HCT116 (cell line): ENCODE data around the gene EFNB1. TPM values are rescaled to one million over a fixed set of nuclear protein-coding genes. Genes with fewer than 3 reads are reported as not detected.

Experiments
- ATAC-seq: fragments of 200-7000 bp; cut with Tn5 transposase; 2 replicates; pipeline ENCODE4 v1.9.1; 2020; ENCODE audit warnings: mild to moderate bottlenecking, moderate library complexity
- BruUV-seq: library from RNA; stranded (reverse); fragments of 400-500 nt; replicated peaks from 2 replicates; lab custom pipeline; 2021; lab: Mats Ljungman, UMichigan
- CTCF ChIA-PET: fragments of 300-600 bp; sonication (Branson Sonifier 250); formaldehyde crosslinking; loops from one replicate; lab custom pipeline; 2021; ENCODE audit warnings: antibody characterized with exemption; lab: Charles Lee
- POLR2A ChIA-PET: fragments of 300-600, 350-600 bp; sonication (Branson Sonifier 250); formaldehyde crosslinking; loops from one replicate; lab custom pipeline; 2021; ENCODE audit warnings: antibody characterized with exemption; lab: Charles Lee
- RAD21 ChIA-PET, 2 experiments: fragments of 300-600 bp; sonication (Branson Sonifier 250); formaldehyde crosslinking; loops; one replicate each; lab custom pipeline; 2023; ENCODE audit warnings: low total read pairs in 2 of 2; ENCODE audit not compliant: uncharacterized antibody in 2 of 2, unreplicated experiment in 2 of 2, low non-redundant PET in 1 of 2; lab: Charles Lee
- DNase-seq: peaks from one replicate; pipeline ENCODE4 v3.0.0-alpha.2; 2010; ENCODE audit warnings: low read depth, low spot score
- H2AFZ ChIP-seq: fragments of 200-600 bp; shearing (Covaris generic), sonication (generic); 2 replicates; pipeline ENCODE4 v1.6.1; 2017; ENCODE audit warnings: low read depth, mixed run types, mixed read lengths, antibody characterized with exemption, low read length; ENCODE audit not compliant: poor library complexity, severe bottlenecking
- H3K27ac ChIP-seq: 2 replicates; pipeline ENCODE4 v1.5.1; 2012; ENCODE audit warnings: low read depth, low read length
- H3K27me3 ChIP-seq: fragments of 200-600 bp; sonication (generic); 2 replicates; pipeline ENCODE4 v1.6.1; 2016; ENCODE audit warnings: mixed run types, low read length, mixed read lengths; ENCODE audit not compliant: insufficient read depth
- H3K36me3 ChIP-seq, 2 experiments: fragments of 200-500 bp in 1 of 2; fragments of 200-600 bp in 1 of 2; sonication (Bioruptor generic) in 1 of 2; sonication (generic) in 1 of 2; 2 replicates each; pipeline versions ENCODE4 v1.5.1 to v1.6.1; 2014 to 2016; ENCODE audit warnings: low read length in 2 of 2, inconsistent platforms in 1 of 2, mixed read lengths in 1 of 2, mixed run types in 1 of 2; ENCODE audit not compliant: insufficient read depth in 2 of 2, control insufficient read depth in 1 of 2
- H3K4me1 ChIP-seq, 2 experiments: fragments of 200-600 bp in 1 of 2; sonication (generic) in 1 of 2; 2 replicates each; pipeline versions ENCODE4 v1.5.1 to v1.6.1; 2012 to 2017; ENCODE audit warnings: low read length in 2 of 2, inconsistent platforms in 1 of 2, mild to moderate bottlenecking in 1 of 2, mixed read lengths in 1 of 2, mixed run types in 1 of 2, moderate library complexity in 1 of 2; ENCODE audit not compliant: insufficient read depth in 2 of 2, control insufficient read depth in 1 of 2
- H3K4me2 ChIP-seq: fragments of 200-600 bp; sonication (generic); 2 replicates; pipeline ENCODE4 v1.6.1; 2017; ENCODE audit warnings: mixed run types, low read length, mixed read lengths
- H3K4me3 ChIP-seq, 2 experiments: fragments of 200-600 bp in 1 of 2; sonication (generic) in 1 of 2; replicated peaks in 1 of 2; 2 replicates each; pipeline ENCODE4 v1.5.1; 2011 to 2016; ENCODE audit warnings: low read length in 2 of 2, control low read depth in 1 of 2, low read depth in 1 of 2, mild to moderate bottlenecking in 1 of 2, mixed read lengths in 1 of 2, mixed run types in 1 of 2
- H3K79me2 ChIP-seq: fragments of 200-600 bp; sonication (generic); 2 replicates; pipeline ENCODE4 v1.6.1; 2017; ENCODE audit warnings: mild to moderate bottlenecking, mixed run types, low read length, moderate library complexity, mixed read lengths; ENCODE audit not compliant: insufficient read depth
- H3K9ac ChIP-seq: fragments of 200-600 bp; sonication (generic); 2 replicates; pipeline ENCODE4 v1.6.1; 2016; ENCODE audit warnings: low read length, mixed read lengths
- H3K9me2 ChIP-seq: fragments of 200-600 bp; sonication (generic), shearing (Covaris generic); 2 replicates; pipeline ENCODE4 v1.6.1; 2017; ENCODE audit warnings: mixed run types, mild to moderate bottlenecking, moderate library complexity; ENCODE audit not compliant: insufficient read depth
- H3K9me3 ChIP-seq, 2 experiments: fragments of 200-500 bp in 1 of 2; fragments of 200-600 bp in 1 of 2; sonication (Bioruptor generic) in 1 of 2; sonication (generic) in 1 of 2; 2 replicates each; pipeline ENCODE4 v1.6.1; 2014 to 2017; ENCODE audit warnings: low read length in 2 of 2, mixed read lengths in 2 of 2, inconsistent platforms in 1 of 2, low read depth in 1 of 2, mild to moderate bottlenecking in 1 of 2, mixed run types in 1 of 2, moderate library complexity in 1 of 2; ENCODE audit not compliant: control insufficient read depth in 1 of 2, insufficient read depth in 1 of 2
- H4K20me1 ChIP-seq: fragments of 200-600 bp; sonication (generic), shearing (Covaris generic); 2 replicates; pipeline ENCODE4 v1.6.1; 2017; ENCODE audit warnings: mixed run types, mild to moderate bottlenecking, moderate library complexity; ENCODE audit not compliant: insufficient read depth
- CBX3 ChIP-seq: IDR thresholded peaks from 2 replicates; pipeline ENCODE4 v1.6.1; 2012; ENCODE audit warnings: low read depth
- CEBPB ChIP-seq: IDR thresholded peaks from 2 replicates; pipeline ENCODE4 v1.6.1; 2012; ENCODE audit warnings: low read depth
- EGR1 ChIP-seq: IDR thresholded peaks from 2 replicates; pipeline ENCODE4 v1.6.1; 2012; ENCODE audit warnings: low read depth
- EZH2 ChIP-seq: fragments of 200-600 bp; sonication (generic); IDR thresholded peaks from 2 replicates; pipeline ENCODE4 v1.6.1; 2017; ENCODE audit warnings: antibody characterized with exemption, mixed run types
- EZH2phosphoT487 ChIP-seq: fragments of 200-600 bp; IDR thresholded peaks from 2 replicates; pipeline ENCODE4 v1.6.1; 2018; ENCODE audit warnings: antibody characterized with exemption, borderline replicate concordance
- FOSL1 ChIP-seq: IDR thresholded peaks from 2 replicates; pipeline ENCODE4 v1.6.1; 2012; ENCODE audit warnings: low read depth
- JUND ChIP-seq: IDR thresholded peaks from 2 replicates; pipeline ENCODE4 v1.6.1; 2012
- POLR2A ChIP-seq: IDR thresholded peaks from 2 replicates; pipeline ENCODE4 v1.7.0; 2011; ENCODE audit warnings: borderline replicate concordance; ENCODE audit not compliant: insufficient read depth, insufficient read length; ENCODE audit errors: extremely low read depth
- POLR2AphosphoS5 ChIP-seq: IDR thresholded peaks from 2 replicates; pipeline ENCODE4 v1.6.1; 2011; ENCODE audit warnings: mild to moderate bottlenecking, low read depth, low read length, moderate library complexity
- RAD21 ChIP-seq: IDR thresholded peaks from 2 replicates; pipeline ENCODE4 v1.6.1; 2012; ENCODE audit warnings: low read depth, mild to moderate bottlenecking
- SIN3A ChIP-seq: IDR thresholded peaks from 2 replicates; pipeline ENCODE4 v1.6.1; 2012; ENCODE audit warnings: low read depth
- SP1 ChIP-seq: IDR thresholded peaks from 2 replicates; pipeline ENCODE4 v1.6.1; 2012; ENCODE audit warnings: low read depth
- SRF ChIP-seq: IDR thresholded peaks from 2 replicates; pipeline ENCODE4 v1.6.1; 2012; ENCODE audit warnings: low read depth
- TCF7L2 ChIP-seq: IDR thresholded peaks from 2 replicates; pipeline ENCODE4 v1.7.0; 2011; ENCODE audit warnings: borderline replicate concordance, inconsistent platforms; ENCODE audit not compliant: insufficient read depth, insufficient read length; ENCODE audit errors: extremely low read depth
- YY1 ChIP-seq: IDR thresholded peaks from 2 replicates; pipeline ENCODE4 v1.6.1; 2011; ENCODE audit warnings: low read length, low read depth, moderate library complexity, mild to moderate bottlenecking; ENCODE audit not compliant: insufficient replicate concordance; ENCODE audit errors: extremely low read depth
- ZFX ChIP-seq: fragments of 450-650 bp; IDR thresholded peaks from 2 replicates; pipeline ENCODE4 v1.6.1; 2017
- ZNF274 ChIP-seq: fragments of 200-500 bp; sonication (Bioruptor generic); IDR thresholded peaks from 2 replicates; pipeline ENCODE4 v1.6.1; 2014; ENCODE audit warnings: mild to moderate bottlenecking, low read depth, low read length, inconsistent platforms
- intact Hi-C: fragments of 100-400 bp; cut with micrococcal nuclease; formaldehyde crosslinking; loops from 2 replicates; pipeline ENCODE4 v1.10.0; 2022
- total RNA-seq: library from RNA; stranded (reverse); gene quantifications from one replicate; pipeline ENCODE4 v1.2.1, GENCODE V29; 2021; ENCODE audit not compliant: unreplicated experiment
- TF ChIP-seq, protein P1 (sequence below): IDR thresholded peaks from 2 replicates; pipeline ENCODE4 v1.6.1; 2011; ENCODE audit warnings: mild to moderate bottlenecking, low read length, moderate library complexity; ENCODE audit not compliant: insufficient replicate concordance; ENCODE audit errors: extremely low read depth
- TF ChIP-seq, protein P2 (sequence below), 3 experiments: fragments of 200-600 bp in 1 of 3; sonication (generic) in 1 of 3; IDR thresholded peaks in 2 of 3; conservative IDR thresholded peaks in 1 of 3; 2 replicates each; pipeline ENCODE4 v1.5.1; 2012 to 2017; ENCODE audit warnings: low read depth in 2 of 3, low read length in 2 of 3, antibody characterized with exemption in 1 of 3, borderline replicate concordance in 1 of 3, control low read depth in 1 of 3, mild to moderate bottlenecking in 1 of 3, mixed read lengths in 1 of 3, mixed run types in 1 of 3, moderate library complexity in 1 of 3; ENCODE audit not compliant: insufficient read depth in 1 of 3

The EFNB1 gene
- total RNA-seq, 1 experiment from 2014 or later: 14.7 TPM

DNA sequence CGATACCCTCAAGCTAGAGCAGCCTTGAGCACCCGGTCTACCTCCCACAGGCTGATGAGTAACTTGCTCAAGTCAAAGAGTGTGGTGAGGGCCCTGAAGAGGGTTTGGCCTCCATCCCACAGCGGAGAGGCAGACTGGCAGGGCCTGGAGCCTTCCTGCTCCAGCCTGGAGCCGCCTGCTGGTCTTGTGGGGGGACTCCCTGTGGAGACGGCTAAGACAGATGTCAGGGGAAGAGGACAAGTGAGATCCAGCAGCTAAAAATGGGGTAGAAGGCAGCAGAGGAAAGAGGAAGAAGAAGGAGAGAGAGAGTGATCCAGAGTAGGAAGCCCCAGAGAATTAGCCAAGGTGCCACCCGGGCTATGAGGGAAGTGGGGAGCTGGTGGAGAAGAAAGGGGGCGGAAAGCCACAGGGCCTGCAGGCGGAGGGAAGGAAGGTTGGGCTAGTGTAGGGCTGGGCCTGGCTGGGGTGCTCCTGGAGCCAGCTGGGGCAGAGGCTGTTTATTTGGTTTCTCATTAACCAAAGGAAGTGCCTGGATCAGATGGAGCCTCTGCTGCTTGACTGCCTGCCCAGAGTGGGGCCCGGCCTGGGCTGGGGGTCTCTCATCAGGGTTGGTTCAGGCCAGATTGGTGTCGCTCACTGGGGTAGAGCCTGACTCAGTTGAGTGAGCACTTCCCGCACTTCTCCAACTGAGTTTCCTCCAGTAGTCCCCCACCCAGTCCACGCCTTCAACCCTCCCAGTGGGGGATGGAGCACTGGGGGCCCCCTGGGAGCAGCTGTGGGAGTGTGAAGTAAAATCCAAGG is 14.2 kb downstream of the EFNB1 start:
- ATAC-seq: no peak
- CTCF ChIA-PET: no interaction called here
- BruUV-seq: no TSS peak

More for the DNA sequence above, 14.2 kb downstream of the EFNB1 start:
- H3K9ac ChIP-seq: no peak overlapping the region
- H3K27me3 ChIP-seq: no peaks in the 10 kb centered on the region
- no peak overlapping the region for H3K4me3 ChIP-seq
- ChIA-PET POLR2A (no interaction called here), RAD21 (no interaction called here)
- H3K79me2 ChIP-seq: no peaks in the 10 kb centered on the region
- intact Hi-C loops: no loop called here
- no peaks in the 10 kb centered on the region for H3K4me1 ChIP-seq
- H3K4me2 ChIP-seq: no peak overlapping the region
- no peaks in the 10 kb centered on the region for H3K9me2 ChIP-seq
- DNase-seq: no peak
- no peaks in the 10 kb centered on the region for H3K9me3 ChIP-seq
- no peak overlapping the region for H2AFZ ChIP-seq
- H3K27ac ChIP-seq: no peak overlapping the region
- TF ChIP-seq JUND: no peak
- TF ChIP-seq EGR1: no peak
- TF ChIP-seq SIN3A: no peak
- TF ChIP-seq POLR2A: no peak
- no peak for TF ChIP-seq CEBPB
- no peak for TF ChIP-seq EZH2phosphoT487
- no peak for TF ChIP-seq POLR2AphosphoS5
- TF ChIP-seq RAD21: no peak
- TF ChIP-seq YY1: no peak
- no peak for TF ChIP-seq TCF7L2
- TF ChIP-seq SRF: no peak
- TF ChIP-seq, protein P1, sequence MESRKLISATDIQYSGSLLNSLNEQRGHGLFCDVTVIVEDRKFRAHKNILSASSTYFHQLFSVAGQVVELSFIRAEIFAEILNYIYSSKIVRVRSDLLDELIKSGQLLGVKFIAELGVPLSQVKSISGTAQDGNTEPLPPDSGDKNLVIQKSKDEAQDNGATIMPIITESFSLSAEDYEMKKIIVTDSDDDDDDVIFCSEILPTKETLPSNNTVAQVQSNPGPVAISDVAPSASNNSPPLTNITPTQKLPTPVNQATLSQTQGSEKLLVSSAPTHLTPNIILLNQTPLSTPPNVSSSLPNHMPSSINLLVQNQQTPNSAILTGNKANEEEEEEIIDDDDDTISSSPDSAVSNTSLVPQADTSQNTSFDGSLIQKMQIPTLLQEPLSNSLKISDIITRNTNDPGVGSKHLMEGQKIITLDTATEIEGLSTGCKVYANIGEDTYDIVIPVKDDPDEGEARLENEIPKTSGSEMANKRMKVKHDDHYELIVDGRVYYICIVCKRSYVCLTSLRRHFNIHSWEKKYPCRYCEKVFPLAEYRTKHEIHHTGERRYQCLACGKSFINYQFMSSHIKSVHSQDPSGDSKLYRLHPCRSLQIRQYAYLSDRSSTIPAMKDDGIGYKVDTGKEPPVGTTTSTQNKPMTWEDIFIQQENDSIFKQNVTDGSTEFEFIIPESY: no peak
- TF ChIP-seq CBX3: no peak
- TF ChIP-seq ZFX: no peak
- TF ChIP-seq EZH2: no peak
- no peak for TF ChIP-seq FOSL1
- TF ChIP-seq, protein P2, sequence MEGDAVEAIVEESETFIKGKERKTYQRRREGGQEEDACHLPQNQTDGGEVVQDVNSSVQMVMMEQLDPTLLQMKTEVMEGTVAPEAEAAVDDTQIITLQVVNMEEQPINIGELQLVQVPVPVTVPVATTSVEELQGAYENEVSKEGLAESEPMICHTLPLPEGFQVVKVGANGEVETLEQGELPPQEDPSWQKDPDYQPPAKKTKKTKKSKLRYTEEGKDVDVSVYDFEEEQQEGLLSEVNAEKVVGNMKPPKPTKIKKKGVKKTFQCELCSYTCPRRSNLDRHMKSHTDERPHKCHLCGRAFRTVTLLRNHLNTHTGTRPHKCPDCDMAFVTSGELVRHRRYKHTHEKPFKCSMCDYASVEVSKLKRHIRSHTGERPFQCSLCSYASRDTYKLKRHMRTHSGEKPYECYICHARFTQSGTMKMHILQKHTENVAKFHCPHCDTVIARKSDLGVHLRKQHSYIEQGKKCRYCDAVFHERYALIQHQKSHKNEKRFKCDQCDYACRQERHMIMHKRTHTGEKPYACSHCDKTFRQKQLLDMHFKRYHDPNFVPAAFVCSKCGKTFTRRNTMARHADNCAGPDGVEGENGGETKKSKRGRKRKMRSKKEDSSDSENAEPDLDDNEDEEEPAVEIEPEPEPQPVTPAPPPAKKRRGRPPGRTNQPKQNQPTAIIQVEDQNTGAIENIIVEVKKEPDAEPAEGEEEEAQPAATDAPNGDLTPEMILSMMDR (IDR thresholded peaks at IDR 0.05 in 2 of 3, conservative IDR thresholded peaks at IDR 0.05 in 1 of 3; ENCODE audit: borderline replicate concordance in 1 of 3, insufficient read depth in 1 of 3, low read depth in 2 of 3, low read length in 2 of 3): no peak
- TF ChIP-seq ZNF274: no peak
- TF ChIP-seq SP1: no peak
- TF ChIP-seq, all 23 proteins: peak for 0
- no peaks in the 10 kb centered on the region; a peak in 1 of 4 replicates for H3K36me3 ChIP-seq
- no peaks in the 10 kb centered on the region for H4K20me1 ChIP-seq
